Uterus (tissue), 2 donors: ENCODE measurements around the gene PPARA.

Experiments used
- CTCF ChIP-seq, 4 experiments: fragments of 200-600 bp in 2 of 4; fragments of 450-650 bp in 2 of 4; sonication (generic) in 2 of 4; IDR thresholded peaks; one replicate each; pipeline ENCODE4 v1.5.1; 2016 to 2019; ENCODE audit warnings: antibody characterized with exemption in 4 of 4, mild to moderate bottlenecking in 2 of 4, moderate library complexity in 1 of 4
- POLR2A ChIP-seq, 2 donors: fragments of 450-650 bp; IDR thresholded peaks; one replicate each; pipeline ENCODE4 v1.6.1; 2016; ENCODE audit warnings: antibody characterized with exemption in 2 of 2, mild to moderate bottlenecking in 1 of 2, moderate library complexity in 1 of 2

GRCh38 chr22:46241396-46242007 is 91.2 kb downstream of the PPARA start:
- TF ChIP-seq CTCF (IDR thresholded peaks at IDR 0.05) (no peak), POLR2A (IDR thresholded peaks at IDR 0.05) (no peak)
